ENCODE measurements around the gene ZNF766.
"Not testable (repeated sequence)": the region's sequence is repeated elsewhere in the genome, so short reads cannot be mapped to it uniquely, and the experiment has no call there.

The ZNF766 gene

DNA sequence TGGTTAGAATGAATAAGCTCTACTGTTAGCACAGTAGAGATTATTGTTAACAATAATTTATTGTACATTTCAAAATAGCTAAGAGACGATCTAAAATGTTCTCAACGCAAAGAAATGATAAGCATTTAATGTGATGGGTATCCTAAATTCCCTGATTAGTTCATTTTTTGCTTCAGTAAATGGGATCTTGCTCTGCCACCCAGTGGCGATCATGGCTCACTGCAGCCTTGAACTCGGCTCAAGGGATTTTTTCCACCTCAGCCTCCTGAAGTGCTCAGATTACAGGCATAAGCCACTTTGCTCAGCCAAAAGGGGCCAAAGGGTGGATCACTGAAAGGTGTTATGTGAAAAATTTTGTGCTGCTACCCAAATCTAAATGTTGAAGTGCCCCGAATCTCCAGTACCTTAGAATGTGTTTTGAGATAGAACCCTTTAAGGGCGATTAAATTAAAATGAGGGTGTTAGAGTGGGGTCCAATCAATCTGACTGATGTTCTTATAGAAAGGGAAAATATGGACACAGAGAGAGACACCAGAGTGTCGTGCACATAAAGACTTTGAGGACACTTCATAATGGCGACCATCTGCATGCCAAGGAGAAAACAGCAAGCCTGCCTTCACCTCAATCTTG is 31.5 kb upstream of the ZNF766 start:
- peak; percentile 35 for DNase-seq
- H3K4me1 Mint-ChIP-seq = no peaks in the 10 kb centered on the region
- no peaks in the 10 kb centered on the region for H3K9me3 Mint-ChIP-seq
- ATAC-seq (replicated peaks) = peak; percentile 61 to 70
- peaks cover 0 to 4% of the 10 kb centered on the region in 2 donors for H3K27me3 Mint-ChIP-seq
- H3K27ac Mint-ChIP-seq = no peak overlapping the region
- no peaks in the 10 kb centered on the region for H3K36me3 Mint-ChIP-seq
- H3K4me3 Mint-ChIP-seq = no peak overlapping the region

DNA sequence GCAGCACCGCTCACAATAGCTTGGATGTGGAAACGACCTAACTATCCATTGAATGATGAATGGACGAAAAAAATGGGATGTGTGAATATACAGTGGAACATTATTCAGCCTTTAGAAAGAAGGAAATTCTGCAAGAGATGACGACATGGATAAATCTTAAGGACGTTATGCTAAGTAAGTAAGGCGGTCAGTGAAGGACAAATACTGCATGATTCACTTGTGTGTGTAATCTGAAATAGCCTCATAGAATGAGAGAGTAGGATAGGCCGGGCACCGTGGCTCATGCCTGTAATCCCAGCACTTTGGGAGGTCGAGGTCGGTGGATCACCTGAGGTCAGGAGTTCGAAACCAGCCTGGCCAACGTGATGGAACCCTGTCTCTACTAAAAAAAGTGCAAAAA is 25.4 kb upstream of the ZNF766 start:
- ATAC-seq (replicated peaks) = no peak
- no peak overlapping the region for H3K27ac Mint-ChIP-seq
- no peak overlapping the region for H3K4me3 Mint-ChIP-seq
- H3K27me3 Mint-ChIP-seq = peaks cover 10 to 14% of the 10 kb centered on the region in 2 donors
- H3K36me3 Mint-ChIP-seq = no peaks in the 10 kb centered on the region
- no peak for DNase-seq
- no peaks in the 10 kb centered on the region for H3K9me3 Mint-ChIP-seq
- peaks cover 0 to 5% of the 10 kb centered on the region in 2 donors for H3K4me1 Mint-ChIP-seq

DNA sequence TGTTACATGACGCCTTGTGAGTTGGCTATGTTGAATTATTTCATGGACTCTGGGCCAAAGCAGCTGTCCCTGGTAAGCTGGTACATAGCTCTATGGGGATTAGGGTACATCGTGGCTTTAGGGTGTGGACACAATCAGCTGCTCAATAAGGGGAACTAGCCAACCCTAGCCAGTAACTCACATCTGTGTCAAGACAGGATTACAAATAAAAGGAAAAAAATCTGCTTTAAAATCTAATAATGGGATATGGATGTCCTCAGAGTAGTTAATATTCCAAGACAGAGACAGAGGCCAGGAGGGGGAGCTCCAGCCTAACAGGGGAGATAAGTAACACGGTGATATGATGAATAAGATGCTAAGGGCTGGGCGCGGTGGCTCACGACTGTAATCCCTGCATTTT is 21.1 kb upstream of the ZNF766 start:
- DNase-seq = peak; percentile 30
- Mint-ChIP-seq H3K27ac (no peak overlapping the region), H3K27me3 (peaks cover 6 to 14% of the 10 kb centered on the region in 2 donors), H3K4me1 (peaks cover 0 to 5% of the 10 kb centered on the region in 2 donors), H3K36me3 (peaks cover 0 to 4% of the 10 kb centered on the region in 2 donors), H3K9me3 (peaks cover 0 to 4% of the 10 kb centered on the region in 2 donors), H3K4me3 (no peak overlapping the region)
- peak; percentile 80 to 94 for ATAC-seq (replicated peaks)

DNA sequence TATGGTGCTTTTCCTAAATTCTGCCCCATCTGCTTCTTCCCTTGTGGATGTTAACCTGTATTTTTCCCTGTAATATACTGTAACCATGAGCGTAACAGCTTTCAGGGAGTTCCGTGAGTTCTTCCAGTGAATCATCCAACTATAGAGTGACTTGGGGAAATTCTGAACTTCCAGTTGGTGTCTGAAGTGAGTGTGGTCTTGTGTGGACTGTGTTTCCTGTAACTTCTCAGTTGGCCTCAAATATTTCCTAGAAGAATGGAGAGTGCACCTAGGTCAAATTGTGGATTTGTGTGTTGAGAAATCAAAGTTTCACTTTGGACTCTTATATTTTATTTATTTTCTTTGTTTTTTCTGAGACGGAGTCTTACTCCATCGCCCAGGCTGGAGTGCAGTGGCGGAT is 11.0 kb upstream of the ZNF766 start:
- Mint-ChIP-seq H3K27ac (no peak overlapping the region), H3K4me3 (no peak overlapping the region), H3K9me3 (peaks cover 0 to 4% of the 10 kb centered on the region in 2 donors), H3K4me1 (no peaks in the 10 kb centered on the region), H3K27me3 (peaks cover 0 to 21% of the 10 kb centered on the region in 2 donors), H3K36me3 (no peaks in the 10 kb centered on the region)
- DNase-seq = no peak
- ATAC-seq (replicated peaks) = no peak

DNA sequence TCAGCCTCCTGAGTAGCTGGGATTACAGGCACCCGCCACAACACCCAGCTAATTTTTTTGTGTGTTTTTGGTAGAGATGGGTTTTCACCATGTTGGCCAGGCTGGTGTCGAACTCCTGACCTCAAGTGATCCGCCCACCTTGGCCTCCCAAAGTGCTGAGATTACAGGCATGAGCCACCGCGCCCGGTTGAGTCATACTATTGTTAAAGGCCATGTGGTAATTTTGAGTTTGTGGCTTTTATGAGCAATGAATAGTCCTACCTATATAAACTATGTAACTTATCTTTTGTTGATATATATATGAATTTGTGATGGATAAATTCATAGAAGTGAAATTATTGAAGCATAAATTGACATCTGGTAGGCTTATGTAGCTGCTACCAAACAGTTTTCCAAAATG is 3.8 kb upstream of the ZNF766 start:
- H3K4me1 Mint-ChIP-seq; H3K9me3 Mint-ChIP-seq; H3K4me3 Mint-ChIP-seq; DNase-seq; ATAC-seq (replicated peaks); H3K27ac Mint-ChIP-seq; H3K36me3 Mint-ChIP-seq: not testable (repeated sequence)
- peaks cover 0 to 21% of the 10 kb centered on the region in 2 donors for H3K27me3 Mint-ChIP-seq

DNA sequence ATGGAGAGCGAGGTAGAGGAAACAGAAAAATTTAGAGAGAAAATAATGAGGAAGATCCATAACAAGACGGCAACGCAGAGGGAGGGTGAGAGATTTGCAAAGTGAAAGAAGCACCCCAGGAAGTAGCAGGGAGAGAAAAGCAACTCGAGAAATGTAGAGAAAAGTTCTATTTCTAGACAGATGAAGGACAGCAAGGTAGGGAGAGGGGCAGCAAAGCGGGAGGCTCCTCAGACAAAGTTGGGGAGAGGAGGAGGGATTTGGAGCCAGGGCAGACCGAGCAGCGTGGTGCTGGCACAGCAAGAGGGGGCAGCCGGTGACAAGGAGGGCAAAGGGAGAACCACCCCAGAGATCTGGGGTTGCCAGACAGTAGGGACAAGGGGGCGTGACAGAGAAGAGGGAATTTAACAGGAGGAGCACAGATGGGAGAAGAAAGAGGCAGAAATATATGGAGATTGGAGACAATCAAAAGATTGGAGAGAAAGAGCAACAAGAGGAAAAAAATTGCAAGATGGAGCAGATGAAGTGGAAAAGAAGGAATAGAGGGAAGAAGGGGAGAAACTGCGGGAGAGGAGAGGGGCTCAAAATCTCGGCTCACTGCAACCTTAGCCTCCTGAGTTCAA is 989 bp downstream of the ZNF766 start:
- Mint-ChIP-seq H3K4me1 (peaks cover 27 to 53% of the 10 kb centered on the region in 2 donors), H3K4me3 (peak overlapping the region; percentile 95 to 97), H3K36me3 (peaks cover 31 to 44% of the 10 kb centered on the region in 2 donors), H3K27me3 (no peaks in the 10 kb centered on the region), H3K9me3 (peaks cover 12 to 14% of the 10 kb centered on the region in 2 donors), H3K27ac (peak overlapping the region; percentile 97)
- ATAC-seq (replicated peaks) (peak; percentile 5), DNase-seq (no peak)

DNA sequence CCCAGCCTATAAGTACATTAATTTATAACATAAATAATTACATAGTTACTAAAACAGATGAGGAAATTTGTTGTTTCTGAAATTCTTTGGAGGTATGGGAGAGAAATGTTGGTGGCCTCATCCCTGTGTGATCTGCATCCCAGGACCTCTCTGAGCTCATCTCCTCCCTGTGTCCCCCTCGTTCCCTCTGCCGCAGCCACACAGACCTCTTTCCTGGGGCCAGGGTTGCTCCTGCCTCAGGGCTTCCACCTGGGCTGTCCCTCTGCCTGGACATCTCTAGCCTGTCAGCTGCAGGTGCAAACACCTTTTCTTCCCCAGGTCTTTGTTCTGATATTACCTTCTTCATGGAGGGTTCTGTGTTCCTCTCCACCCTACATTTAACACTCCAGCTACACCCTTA is 3.9 kb downstream of the ZNF766 start:
- no peaks in the 10 kb centered on the region for H3K27me3 Mint-ChIP-seq
- ATAC-seq (replicated peaks) (no peak), DNase-seq (no peak)
- peak overlapping the region in 1 of 2 donors; percentile 6 for H3K4me3 Mint-ChIP-seq
- H3K4me1 Mint-ChIP-seq = peaks cover 42 to 81% of the 10 kb centered on the region in 2 donors
- peaks cover 51 to 72% of the 10 kb centered on the region in 2 donors for H3K36me3 Mint-ChIP-seq
- peaks cover 14 to 16% of the 10 kb centered on the region in 2 donors for H3K9me3 Mint-ChIP-seq
- H3K27ac Mint-ChIP-seq = peak overlapping the region; percentile 56

DNA sequence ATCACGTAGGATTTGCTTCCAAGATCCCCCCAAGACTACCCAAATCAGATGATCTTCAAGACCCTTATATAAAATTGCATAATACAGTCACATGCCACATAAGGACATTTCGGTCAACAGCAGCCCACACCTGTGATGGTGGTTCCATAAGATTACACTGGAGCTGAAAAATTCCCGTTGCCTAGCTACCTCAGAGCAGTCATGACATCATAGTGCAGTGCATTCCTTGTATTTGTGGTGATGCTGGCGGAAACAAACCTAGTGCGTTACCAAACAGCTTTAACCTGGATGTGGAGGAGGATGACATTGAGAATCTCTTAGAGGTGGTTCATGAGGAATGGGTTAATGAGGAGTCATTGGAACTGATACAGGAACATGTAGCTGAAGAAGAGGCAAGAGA is 4.8 kb downstream of the ZNF766 start:
- Mint-ChIP-seq H3K4me3 (no peak overlapping the region), H3K36me3 (peaks cover 58 to 81% of the 10 kb centered on the region in 2 donors), H3K4me1 (peaks cover 42 to 90% of the 10 kb centered on the region in 2 donors), H3K27ac (no peak overlapping the region), H3K9me3 (peaks cover 18 to 20% of the 10 kb centered on the region in 2 donors), H3K27me3 (no peaks in the 10 kb centered on the region)
- no peak for ATAC-seq (replicated peaks)
- no peak for DNase-seq

DNA sequence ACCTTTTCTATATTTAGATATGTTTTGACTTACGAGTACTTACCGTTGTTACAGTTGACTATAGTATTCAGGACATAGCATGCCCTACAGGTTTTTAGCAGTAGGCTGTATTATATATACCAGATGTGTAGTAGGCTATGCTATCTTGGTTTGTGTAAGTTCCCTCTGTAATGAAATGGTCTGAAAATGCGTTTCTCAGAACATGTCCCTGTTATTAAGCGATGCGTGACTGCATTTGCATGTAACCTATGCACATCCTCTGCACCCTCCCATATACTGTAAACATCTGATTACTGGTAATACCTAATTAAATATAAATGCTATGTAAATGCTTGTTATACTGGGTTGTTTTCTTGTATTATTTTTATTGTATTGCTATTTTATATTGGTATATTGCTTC is 6.6 kb downstream of the ZNF766 start:
- ATAC-seq (replicated peaks) (peak in 1 of 2 donors; percentile 34), DNase-seq (no peak)
- Mint-ChIP-seq H3K4me3 (no peak overlapping the region), H3K27ac (no peak overlapping the region), H3K4me1 (peaks cover 36 to 82% of the 10 kb centered on the region in 2 donors), H3K27me3 (no peaks in the 10 kb centered on the region), H3K9me3 (peaks cover 18 to 20% of the 10 kb centered on the region in 2 donors), H3K36me3 (peaks cover 55 to 75% of the 10 kb centered on the region in 2 donors)

DNA sequence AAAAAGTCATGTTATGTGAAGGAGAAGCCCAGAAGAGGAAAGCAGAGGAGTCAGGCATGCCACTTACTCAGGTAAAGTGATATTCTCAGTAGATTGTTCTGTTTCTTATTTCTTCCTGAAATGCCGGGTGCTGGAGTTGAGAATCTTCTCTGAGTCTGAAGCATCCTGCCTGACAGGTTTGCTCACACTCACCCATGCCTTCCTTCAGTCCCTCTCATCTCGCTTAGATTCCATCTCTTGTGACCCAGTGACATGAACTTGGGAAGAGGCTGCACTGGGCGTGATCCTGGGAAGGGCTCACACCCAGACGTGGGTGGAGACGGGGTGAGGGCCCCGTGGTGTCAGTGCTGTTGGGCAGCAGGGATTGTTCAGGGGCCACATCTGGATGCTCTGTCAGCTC is 8.1 kb downstream of the ZNF766 start:
- Mint-ChIP-seq H3K4me3 (no peak overlapping the region), H3K27me3 (no peaks in the 10 kb centered on the region), H3K9me3 (peaks cover 18% of the 10 kb centered on the region in 2 donors), H3K36me3 (peaks cover 51 to 74% of the 10 kb centered on the region in 2 donors), H3K4me1 (peaks cover 34 to 68% of the 10 kb centered on the region in 2 donors), H3K27ac (peak overlapping the region; percentile 47)
- no peak for ATAC-seq (replicated peaks)
- no peak for DNase-seq

DNA sequence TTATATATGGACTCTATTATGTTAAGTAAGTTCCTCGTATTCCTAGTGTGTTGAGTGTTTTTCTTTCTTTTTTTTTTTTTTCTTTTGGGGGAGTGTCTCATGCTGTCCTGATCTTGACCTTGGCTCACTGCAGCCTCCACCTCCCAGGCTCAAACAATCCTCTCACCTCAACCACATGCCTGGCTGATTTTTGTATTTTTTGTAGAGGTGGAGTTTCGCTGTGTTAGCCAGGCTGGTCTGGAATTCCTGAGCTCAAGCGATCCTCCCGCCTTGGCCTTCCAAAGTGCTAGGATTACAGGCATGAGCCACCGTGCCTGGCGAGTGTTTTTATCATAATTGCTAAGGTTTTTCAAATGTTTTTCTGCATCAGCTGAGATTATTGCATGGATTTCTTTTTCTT is 16.9 kb downstream of the ZNF766 start:
- no peaks in the 10 kb centered on the region for H3K27me3 Mint-ChIP-seq
- H3K36me3 Mint-ChIP-seq = peaks cover 65 to 79% of the 10 kb centered on the region in 2 donors
- H3K9me3 Mint-ChIP-seq = peaks cover 0 to 21% of the 10 kb centered on the region in 2 donors
- H3K27ac Mint-ChIP-seq = no peak overlapping the region
- DNase-seq (no peak), ATAC-seq (replicated peaks) (no peak)
- H3K4me3 Mint-ChIP-seq = no peak overlapping the region
- H3K4me1 Mint-ChIP-seq = peaks cover 3 to 6% of the 10 kb centered on the region in 2 donors

DNA sequence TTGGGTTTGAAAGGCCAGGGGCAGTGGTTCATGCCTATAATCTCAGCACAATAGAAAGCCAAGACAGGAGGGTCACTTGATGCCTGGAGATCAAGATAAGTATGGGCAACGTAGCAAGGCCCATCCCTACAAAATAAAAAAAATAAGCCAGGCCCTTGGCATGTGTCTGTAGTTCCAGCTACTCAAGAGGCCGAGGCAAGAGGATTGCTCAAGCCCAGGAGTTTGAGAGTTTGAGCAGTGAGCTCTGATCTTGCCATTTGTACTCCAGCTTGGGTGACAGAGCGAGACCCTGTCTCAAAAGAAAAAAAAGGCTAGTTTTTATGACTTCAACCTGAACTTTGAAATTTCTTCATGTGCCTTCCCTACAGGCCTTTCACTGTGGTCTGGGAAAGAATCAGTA is 22.4 kb downstream of the ZNF766 start:
- Mint-ChIP-seq H3K4me1 (peaks cover 6 to 9% of the 10 kb centered on the region in 2 donors), H3K27me3 (no peaks in the 10 kb centered on the region), H3K9me3 (peaks cover 6 to 23% of the 10 kb centered on the region in 2 donors), H3K36me3 (peaks cover 53 to 65% of the 10 kb centered on the region in 2 donors), H3K27ac (no peak overlapping the region), H3K4me3 (no peak overlapping the region)
- DNase-seq = no peak
- no peak for ATAC-seq (replicated peaks)

DNA sequence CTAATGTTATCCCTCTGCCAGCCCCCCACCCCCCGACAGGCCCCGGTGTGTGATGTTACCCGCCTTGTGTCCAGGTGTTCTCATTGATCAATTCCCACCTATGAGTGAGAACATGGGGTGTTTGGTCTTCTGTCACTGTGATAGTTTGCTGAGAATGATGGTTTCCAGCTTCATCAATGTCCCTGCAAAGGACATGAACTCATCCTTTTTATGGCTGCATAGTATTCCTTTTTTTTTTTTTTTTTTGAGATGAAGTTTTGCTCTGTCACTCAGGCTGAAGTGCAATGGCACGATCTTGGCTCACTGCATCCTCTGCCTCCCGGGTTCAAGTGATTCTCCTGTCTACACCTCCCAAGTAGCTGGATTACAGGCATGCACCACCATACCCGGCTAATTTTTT is 23.6 kb downstream of the ZNF766 start:
- peaks cover 6 to 18% of the 10 kb centered on the region in 2 donors for H3K9me3 Mint-ChIP-seq
- H3K36me3 Mint-ChIP-seq = peaks cover 54 to 64% of the 10 kb centered on the region in 2 donors
- DNase-seq; H3K4me3 Mint-ChIP-seq; H3K27me3 Mint-ChIP-seq; ATAC-seq (replicated peaks); H3K27ac Mint-ChIP-seq: not testable (repeated sequence)
- H3K4me1 Mint-ChIP-seq = peaks cover 14 to 20% of the 10 kb centered on the region in 2 donors

DNA sequence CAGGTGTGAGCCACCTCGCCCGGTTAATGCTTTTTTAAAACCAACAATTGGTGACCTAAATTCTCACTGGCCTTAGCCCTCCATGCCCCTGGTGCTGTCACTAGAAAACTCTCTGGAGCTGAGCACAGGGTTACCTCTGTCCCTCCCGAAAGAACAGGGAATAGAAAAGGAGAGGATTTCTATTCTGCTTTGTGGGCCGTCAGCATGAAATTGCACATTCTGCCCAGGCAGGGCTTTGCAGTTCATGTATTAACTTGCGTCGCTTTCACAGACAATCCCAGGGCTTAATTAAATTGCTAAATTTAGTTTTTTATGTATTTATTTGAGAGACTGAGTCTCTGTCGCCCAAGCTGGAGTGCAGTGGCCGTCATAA is 27.0 kb downstream of the ZNF766 start:
- H3K27ac Mint-ChIP-seq = peak overlapping the region; percentile 60
- peak in 1 of 2 donors; percentile 7 for ATAC-seq (replicated peaks)
- H3K4me1 Mint-ChIP-seq = peaks cover 26 to 33% of the 10 kb centered on the region in 2 donors
- DNase-seq = no peak
- H3K36me3 Mint-ChIP-seq = peaks cover 47 to 72% of the 10 kb centered on the region in 2 donors
- peaks cover 7 to 15% of the 10 kb centered on the region in 2 donors for H3K9me3 Mint-ChIP-seq
- H3K4me3 Mint-ChIP-seq = peak overlapping the region; percentile 74 to 80
- H3K27me3 Mint-ChIP-seq = no peaks in the 10 kb centered on the region
